Measurements from ENCODE around the gene XRCC6.
"Not testable (repeated sequence)": the region's sequence is repeated elsewhere in the genome, so short reads cannot be mapped to it uniquely, and the experiment has no call there.

The XRCC6 gene

DNA sequence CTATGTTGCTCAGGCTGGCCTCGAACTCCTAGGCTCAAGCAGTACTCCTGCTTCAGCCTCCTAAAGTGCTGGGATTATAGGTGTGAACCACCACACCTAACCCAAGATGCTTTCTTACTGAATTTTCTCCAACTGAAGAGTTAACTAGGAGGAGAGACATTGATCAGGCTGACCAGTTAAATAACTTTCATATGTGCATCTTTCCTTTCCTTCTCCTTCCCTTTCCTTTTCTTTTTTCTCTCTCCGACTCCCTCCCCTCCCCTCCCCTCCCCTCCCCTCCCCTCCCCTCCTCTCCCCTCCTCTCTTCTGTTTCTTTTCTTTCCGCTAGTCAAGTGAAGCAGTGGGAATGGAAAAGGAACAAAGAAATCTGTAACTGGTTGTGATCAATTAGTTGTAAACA lies 26.7 kb downstream of the XRCC6 start:
- in situ Hi-C loops (cut with MboI; ENCODE audit: low sequenced_read_pairs) = loop anchor here (25.0 kb wide), 1 partner anchor 485 kb away; no protein-coding TSS in a partner anchor

DNA sequence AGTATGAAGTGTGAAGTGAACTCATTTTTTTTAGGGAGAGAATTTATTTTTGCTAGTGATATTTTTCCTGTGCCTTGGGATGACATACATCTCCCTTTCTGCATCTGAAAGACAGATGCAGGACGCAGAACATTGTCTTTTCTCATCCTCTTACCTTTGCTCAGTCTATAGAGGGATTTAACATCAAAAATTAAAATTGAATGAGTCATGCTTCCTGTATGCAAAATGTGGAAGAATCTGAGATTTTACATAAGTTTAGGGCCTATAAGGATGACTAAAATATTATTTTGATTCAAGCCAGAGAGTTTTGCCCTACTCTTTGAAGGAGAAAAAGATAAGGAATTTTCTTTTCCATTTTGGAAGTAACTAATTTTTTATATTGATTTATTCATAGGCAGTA lies 27.3 kb downstream of the XRCC6 start:
- in situ Hi-C loops (cut with MboI; ENCODE audit: low sequenced_read_pairs) = loop anchor here (25.0 kb wide), 1 partner anchor 486 kb away; no protein-coding TSS in a partner anchor

DNA sequence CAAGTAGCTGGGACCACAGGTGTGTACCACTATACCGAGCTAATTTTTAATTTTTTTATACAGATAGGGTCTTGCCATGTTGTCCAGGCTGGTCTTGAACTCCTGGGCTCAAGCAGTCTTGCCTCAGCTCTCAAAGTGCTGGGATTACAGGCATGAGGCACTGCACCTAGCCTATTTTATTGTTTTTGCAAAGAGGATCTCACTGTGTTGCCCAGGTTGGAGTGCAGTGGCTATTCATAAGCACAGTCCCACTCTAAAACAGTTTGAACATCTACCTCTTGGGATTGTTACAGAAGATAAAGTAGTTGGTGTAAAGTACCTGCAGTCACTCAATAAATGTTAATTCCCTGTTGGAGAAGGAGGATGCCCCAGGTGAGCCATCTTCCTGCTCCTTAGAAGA lies 29.1 kb downstream of the XRCC6 start:
- in situ Hi-C loops (cut with MboI; ENCODE audit: low sequenced_read_pairs) = no loop called here

DNA sequence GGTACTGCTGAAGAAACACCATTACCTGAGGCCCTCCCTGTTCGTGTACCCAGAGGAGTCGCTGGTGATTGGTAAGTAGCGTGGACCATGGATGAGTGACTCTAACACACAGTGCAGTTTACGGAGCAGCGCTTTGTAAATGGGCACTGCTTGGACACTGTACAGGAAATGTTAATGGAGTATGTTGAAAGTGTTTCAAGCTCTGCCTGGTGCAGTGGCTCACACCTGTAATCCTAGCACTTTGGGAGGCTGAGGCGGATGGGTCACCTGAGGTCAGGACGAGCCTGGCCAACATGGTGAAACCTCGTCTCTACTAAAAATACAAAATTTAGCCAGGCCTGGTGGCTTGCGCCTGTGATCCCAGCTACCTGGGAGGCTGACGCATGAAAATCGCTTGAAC lies 29.7 kb downstream of the XRCC6 start:
- in situ Hi-C loops (cut with MboI; ENCODE audit: low sequenced_read_pairs) = no loop called here

DNA sequence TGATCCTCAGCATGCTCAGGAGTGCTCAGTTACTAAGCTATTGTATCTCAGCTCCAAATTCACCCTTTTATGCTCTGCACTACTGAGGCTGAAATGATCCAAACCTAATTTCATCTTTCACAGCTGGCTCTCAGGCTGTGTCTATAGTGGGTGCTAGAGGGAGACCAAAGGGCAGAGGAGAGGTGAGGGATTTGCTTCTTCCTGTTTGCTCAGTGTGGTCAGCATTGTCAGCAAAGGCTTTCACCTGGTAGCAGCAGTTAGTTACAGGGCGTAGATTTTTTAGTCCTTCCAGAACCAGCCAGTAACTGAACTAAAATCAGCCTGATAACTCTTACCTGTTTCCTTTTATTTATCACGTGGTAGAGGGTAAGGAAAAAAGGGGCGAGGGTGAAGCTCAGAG lies 33.2 kb downstream of the XRCC6 start:
- in situ Hi-C loops (cut with MboI; ENCODE audit: low sequenced_read_pairs) = no loop called here

DNA sequence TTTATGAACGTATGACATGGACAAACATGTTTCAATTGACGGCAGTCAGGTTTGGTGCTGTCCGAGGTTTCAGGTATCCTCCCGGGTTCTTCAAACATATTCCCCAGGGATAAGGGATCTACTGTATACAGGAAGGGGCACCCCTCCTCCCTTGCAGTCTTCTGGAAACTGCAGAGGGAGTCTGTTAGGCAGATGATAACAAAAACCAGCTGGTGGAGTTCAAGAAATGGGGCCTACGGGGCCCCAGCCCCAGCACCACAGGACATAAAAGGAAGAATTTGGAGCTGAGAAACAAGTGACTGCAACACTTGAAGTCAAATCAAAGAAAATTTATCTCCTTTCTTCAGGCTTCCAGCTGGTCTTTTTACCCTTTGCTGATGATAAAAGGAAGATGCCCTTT lies 35.5 kb downstream of the XRCC6 start:
- in situ Hi-C loops (cut with MboI; ENCODE audit: low sequenced_read_pairs) = no loop called here

DNA sequence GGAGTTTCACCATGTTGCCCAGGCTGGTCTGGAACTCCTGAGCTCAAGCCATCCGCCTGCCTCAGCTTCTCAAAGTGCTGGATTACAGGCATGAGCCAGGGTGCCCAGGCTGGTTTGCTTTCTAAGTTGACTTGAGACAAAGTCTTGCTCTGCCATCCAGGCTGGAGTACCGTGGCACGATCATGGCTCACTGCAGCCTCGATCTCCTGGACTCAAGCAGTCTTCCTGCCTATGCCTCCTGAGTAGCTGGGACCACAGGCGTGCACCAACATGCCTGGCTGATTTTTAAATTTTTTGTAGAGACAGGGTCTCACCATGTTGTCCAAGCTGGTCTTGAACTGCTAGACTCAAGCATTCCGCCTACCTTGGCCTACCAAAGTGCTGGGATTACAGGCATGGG lies 36.6 kb downstream of the XRCC6 start:
- in situ Hi-C loops (cut with MboI; ENCODE audit: low sequenced_read_pairs) = no loop called here

DNA sequence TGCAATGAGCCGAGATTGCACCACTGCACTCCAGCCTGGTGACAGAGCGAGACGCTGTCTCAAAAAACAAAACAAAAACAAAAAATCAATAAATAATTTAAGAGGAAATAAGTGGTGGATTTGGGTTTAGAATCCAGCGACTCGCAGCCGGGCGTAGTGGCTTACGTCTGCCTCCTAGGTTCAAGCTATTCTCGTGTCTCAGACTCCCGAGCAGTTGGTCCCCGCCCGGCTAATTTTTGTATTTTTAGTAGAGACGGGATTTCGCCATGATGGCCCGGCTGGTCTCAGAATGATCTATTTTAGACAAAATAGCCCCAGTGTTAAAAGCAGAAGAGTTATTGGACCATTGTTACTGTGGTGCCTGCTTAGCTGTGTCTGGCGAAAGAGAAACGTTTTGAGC lies 37.8 kb downstream of the XRCC6 start:
- in situ Hi-C loops (cut with MboI; ENCODE audit: low sequenced_read_pairs) = no loop called here

DNA sequence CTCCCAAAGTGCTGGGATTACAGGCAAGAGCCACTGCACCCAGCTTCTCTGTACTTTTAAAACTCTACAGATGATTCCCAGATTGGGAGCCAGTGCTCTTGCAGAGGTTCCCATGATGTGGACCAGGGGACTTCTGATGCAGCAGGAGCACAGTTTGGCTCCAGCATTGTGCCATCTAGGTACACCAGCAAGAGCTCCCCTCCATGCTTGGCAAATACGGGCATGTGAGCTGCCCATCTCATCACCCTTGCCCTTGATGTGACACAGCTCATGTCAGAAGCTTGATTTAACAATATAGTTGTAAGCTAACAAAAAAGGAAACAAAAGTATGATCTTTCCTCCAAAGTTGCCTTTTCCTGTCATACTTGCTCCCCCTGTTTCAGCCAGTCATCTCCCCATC lies 38.8 kb downstream of the XRCC6 start:
- in situ Hi-C loops (cut with MboI; ENCODE audit: low sequenced_read_pairs) = no loop called here

DNA sequence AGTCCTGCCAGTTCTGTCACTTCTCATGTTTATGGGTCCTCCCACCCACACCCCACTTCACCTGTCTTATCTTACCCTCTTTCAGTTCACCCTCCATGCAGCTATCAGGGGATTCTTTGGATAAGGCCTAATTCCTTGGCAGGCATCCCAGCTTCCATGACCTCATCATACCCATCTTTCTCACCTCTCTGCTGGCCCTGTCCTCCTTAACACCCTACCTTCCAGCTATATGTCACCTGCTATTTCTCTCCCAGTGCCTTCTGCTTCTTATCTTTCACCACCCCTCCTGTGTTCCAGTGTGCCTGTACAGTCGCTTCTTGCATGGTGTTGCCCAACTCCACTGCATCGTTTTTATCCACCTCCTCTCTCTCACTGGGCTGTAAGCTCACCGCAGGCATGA lies 39.3 kb downstream of the XRCC6 start:
- in situ Hi-C loops (cut with MboI; ENCODE audit: low sequenced_read_pairs) = no loop called here

DNA sequence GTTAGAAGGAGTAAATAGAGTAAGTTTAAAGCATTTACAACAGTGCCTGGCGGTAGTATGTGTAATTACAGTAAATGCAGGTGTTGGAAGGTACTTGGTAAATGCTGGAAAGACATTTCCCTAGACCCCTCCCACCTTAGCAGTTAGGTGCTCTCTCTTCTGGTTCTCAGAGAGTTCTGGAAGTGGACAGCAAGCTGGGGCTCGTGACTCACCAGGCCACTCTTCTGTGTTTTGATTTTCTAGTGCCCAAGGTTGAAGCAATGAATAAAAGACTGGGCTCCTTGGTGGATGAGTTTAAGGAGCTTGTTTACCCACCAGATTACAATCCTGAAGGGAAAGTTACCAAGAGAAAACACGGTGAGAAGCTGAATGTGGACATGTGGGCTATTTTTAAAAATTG lies 40.0 kb downstream of the XRCC6 start:
- in situ Hi-C loops (cut with MboI; ENCODE audit: low sequenced_read_pairs) = no loop called here

DNA sequence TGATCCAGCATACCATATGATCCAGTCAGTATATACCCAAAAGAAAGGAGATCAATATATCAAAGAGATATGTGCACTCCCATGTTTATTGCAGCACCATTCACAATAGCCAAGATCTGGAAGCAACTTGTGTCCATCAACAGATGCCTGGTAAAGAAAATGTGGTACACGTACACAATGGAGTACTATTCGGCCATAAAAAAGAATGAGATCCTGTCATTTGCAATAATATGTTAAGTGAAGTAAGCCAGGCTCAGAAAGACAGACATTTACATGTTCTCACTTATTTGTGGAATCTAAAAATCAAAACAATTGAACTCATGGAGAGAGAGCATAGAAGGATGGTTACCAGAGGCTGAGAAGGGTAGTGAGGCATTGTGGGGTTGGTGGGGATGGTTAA lies 40.6 kb downstream of the XRCC6 start:
- in situ Hi-C loops (cut with MboI; ENCODE audit: low sequenced_read_pairs) = no loop called here

DNA sequence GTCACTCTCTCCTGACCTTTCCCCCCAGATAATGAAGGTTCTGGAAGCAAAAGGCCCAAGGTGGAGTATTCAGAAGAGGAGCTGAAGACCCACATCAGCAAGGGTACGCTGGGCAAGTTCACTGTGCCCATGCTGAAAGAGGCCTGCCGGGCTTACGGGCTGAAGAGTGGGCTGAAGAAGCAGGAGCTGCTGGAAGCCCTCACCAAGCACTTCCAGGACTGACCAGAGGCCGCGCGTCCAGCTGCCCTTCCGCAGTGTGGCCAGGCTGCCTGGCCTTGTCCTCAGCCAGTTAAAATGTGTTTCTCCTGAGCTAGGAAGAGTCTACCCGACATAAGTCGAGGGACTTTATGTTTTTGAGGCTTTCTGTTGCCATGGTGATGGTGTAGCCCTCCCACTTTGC lies 42.5 kb downstream of the XRCC6 start:
- in situ Hi-C loops (cut with MboI; ENCODE audit: low sequenced_read_pairs) = not testable (repeated sequence)

DNA sequence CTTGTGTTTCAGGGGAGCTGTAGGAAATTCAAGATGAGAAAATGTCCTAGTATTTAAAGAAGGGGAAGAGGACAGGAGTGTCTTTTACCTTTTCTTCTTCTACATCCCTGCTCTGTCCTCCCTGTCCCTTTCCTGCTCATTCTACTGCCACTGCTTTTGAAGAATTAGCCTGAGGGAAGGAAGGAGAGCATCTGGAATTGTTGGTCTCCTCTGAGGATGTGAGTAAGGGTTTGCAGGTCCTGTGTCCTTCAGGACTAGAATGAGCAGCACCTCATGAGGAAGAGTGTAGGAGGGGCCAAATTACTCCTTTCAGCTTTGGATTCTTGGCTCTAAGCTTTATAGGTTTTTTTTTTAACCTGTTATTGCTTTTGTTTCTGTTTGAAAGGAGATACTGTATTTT lies 43.4 kb downstream of the XRCC6 start:
- in situ Hi-C loops (cut with MboI; ENCODE audit: low sequenced_read_pairs) = no loop called here

DNA sequence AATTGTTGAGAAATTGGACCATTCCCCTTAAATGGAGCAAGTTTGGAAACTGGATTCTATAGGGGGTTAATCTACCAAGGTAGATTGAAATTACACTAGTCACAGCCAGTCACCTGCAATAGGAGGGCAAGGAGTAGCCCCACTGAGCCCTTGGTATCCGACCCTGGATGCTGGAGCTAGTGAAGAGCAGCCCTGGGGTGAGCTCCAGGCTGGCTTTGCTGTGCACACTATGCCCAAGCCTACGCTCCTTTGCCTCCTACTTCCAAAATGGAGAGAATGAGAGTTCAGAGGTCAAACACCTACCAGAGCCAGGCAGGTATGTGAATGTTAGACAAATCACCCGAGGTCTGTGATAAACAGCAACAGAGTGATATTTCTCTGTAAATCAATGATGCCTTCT lies 43.9 kb downstream of the XRCC6 start:
- in situ Hi-C loops (cut with MboI; ENCODE audit: low sequenced_read_pairs) = no loop called here

DNA sequence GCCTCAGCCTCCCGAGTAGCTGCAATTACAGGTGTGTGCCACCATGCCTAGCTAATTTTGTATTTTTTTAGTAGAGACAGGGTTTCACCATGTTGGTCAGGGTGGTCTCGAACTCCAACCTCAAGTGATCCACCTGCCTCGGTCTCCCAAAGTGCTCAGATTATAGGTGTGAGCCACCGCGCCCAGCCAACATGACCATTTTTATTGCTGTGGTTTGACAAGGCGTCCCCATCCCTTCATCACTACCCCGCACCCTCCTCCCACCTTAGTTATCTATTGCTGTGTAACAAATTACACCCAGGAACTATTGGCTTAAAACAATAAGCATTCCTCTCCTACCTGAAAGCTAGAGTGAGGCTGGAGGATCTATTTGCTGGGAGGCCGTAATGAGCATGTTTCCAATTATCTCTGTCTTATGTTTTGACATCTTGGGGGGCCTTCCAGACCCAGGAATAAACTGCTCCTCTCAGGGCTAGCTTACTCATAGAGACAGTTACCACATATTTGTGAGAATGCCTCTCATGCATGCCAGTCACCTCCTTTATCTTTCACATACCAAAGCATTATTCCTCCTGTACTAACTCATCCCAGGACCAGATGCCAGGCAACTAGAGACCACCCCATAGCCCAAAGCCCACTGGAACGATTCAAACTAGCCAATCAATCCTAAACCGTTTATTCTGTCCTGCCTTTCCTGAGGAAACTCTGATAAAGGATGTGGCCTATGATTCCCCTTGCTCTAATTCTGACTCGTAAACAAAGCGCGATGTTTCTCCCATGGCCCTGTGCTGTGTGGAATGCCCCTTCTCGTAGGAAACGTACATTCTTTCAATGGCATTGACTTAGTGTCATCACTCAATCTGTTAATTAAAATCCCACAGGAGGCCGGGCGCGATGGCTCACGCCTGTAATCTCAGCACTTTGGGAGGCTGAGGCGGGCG lies 48.1 kb downstream of the XRCC6 start:
- in situ Hi-C loops (cut with MboI; ENCODE audit: low sequenced_read_pairs) = no loop called here

DNA sequence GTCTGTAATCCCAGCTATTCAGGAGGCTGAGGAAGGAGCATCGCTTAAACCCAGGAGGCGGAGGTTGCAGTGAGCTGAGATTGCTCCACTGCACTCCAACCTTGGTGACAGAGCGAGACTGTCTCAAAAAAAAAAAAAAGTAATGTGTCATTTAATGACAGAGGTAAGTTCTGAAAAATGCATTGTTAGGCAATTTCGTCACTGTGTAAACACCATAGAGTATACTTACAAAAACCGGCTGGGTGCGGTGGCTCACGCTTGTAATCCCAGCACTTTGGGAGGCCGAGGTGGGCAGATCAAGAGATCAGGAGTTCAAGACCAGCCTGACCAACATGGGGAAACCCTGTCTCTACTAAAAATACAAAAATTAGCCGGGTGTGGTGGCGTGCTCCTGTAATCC lies 51.0 kb downstream of the XRCC6 start:
- in situ Hi-C loops (cut with MboI; ENCODE audit: low sequenced_read_pairs) = not testable (repeated sequence)

DNA sequence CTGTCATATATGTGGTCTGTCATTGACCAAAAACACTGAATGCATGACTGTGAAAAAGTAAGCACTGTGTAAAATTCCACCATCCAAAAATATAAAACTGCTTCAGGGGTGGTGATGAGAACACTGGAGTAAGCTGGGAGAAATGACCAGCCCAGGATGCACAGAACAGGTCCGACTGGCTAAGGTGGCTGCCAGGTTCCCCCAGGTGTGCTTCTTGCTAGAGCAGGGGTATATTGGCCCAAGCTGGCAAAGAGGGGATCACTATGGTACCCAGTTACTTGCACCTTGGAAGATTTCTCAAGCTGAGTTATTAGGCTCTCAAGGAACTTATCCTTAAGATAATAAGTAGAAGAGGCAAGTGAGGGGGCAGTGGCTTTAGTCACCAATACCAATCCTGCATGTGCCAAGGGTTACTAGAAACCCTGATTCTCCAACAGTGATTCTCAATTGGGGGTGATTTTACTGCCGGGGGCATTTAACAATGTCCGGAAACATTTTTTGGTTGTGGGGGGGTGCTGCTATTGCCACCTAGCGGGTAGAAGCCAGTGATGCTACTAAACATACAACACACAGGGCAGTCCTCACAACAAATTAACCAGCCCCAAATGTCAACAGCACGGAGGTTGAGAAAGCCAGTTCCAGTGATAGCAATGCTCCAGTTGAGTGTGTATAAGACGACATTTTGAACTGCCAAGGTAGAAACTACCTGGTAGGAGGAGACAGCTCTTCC lies 51.9 kb downstream of the XRCC6 start:
- in situ Hi-C loops (cut with MboI; ENCODE audit: low sequenced_read_pairs) = no loop called here

DNA sequence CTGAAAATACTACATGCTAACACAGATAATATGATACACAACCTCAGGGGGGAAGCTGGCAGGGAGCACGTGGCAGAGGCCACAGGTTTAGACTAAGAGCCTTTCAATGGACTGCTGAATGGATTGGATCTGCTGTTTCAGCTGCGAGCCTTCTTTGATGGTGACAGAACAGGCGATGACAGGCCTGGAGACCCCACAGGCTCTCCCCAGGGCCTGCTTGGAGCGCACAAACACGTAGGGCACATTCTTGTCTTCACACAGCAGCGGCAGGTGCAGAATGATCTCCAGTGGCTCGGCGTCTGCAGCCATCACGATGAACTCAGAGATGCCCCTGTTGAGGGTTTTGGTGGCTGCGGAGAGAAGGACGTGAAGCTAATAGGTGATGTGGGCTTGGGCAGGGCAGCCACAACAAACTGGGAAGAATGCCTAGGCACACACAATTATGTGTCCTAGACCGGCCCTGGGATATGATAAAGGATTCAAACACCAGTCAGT lies 53.8 kb downstream of the XRCC6 start:
- in situ Hi-C loops (cut with MboI; ENCODE audit: low sequenced_read_pairs) = no loop called here

DNA sequence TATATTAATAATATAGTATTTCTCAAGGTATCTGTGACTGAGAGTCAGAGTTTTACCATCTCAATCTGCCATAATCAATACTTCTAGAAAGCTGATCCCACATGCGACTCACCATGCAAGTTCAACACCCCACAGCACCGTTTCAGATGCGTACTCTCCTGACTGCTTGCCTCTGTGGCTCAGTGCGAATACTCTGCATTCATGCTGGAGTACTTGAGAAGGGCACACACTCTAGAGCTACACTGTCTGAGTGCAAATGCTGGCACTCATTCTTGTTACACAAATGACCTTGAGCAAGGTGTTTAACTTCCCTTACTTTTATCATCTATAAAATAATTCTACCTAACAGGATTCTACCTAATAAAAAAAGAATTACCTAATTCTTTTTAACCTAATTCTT lies 55.0 kb downstream of the XRCC6 start:
- in situ Hi-C loops (cut with MboI; ENCODE audit: low sequenced_read_pairs) = no loop called here

DNA sequence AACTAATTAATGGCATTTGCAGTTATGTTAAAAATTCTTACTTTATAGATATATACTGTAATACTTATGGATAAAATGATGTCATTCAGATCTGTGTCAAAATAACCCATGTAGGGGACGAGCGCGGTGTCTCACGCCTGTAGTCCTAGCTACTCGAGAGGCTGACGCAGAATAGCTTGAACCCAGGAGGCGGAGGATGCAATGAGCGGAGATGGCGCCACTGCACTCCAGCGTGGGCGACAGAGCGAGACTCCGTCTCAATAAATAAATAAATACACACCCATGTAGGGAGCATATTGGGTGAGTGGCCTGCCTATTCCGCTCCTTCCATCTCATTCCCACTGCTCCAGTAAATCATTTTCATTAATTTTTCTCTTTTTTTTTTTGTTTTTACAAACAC lies 60.5 kb downstream of the XRCC6 start:
- in situ Hi-C loops (cut with MboI; ENCODE audit: low sequenced_read_pairs) = no loop called here
